Bronchial epithelial cell (primary cell): ENCODE measurements around the gene GAS7. TPM values are rescaled to one million over a fixed set of nuclear protein-coding genes. Genes with fewer than 3 reads are reported as not detected.

Experiments
- DNase-seq: peaks from one replicate; pipeline ENCODE4 v3.0.0-alpha.2; 2010; ENCODE audit warnings: low read depth
- FAIRE-seq: peaks from 2 replicates; lab custom pipeline; 2011; peaks lifted over from hg19 to GRCh38; lab: Jason Lieb, UNC
- H3K27me3 ChIP-seq: 2 replicates; pipeline ENCODE4 v1.5.1; 2011; ENCODE audit warnings: low read length; ENCODE audit not compliant: control insufficient read depth, insufficient read depth
- H3K36me3 ChIP-seq: 2 replicates; pipeline ENCODE4 v1.5.1; 2011; ENCODE audit warnings: low read length; ENCODE audit not compliant: control insufficient read depth, insufficient read depth
- H3K4me3 ChIP-seq: 2 replicates; pipeline ENCODE4 v1.5.1; 2011; ENCODE audit warnings: mild to moderate bottlenecking, low read depth, low read length, control low read depth
- total RNA-seq: library from RNA; depleted of rRNA; stranded (reverse); fragments of >200 nt; gene quantifications from 2 replicates; pipeline ENCODE4 v1.2.1, GENCODE V29; 2014
- TF ChIP-seq, protein P1 (sequence below): IDR thresholded peaks from 2 replicates; pipeline ENCODE4 v1.5.1; 2011; ENCODE audit warnings: mild to moderate bottlenecking, moderate library complexity, low read length, control low read depth, inconsistent platforms; ENCODE audit not compliant: insufficient read depth, severe bottlenecking

The GAS7 gene
- total RNA-seq, 1 donor from 2014 or later: 1.1 TPM

GRCh38 chr17:10147761-10148415, 50.5 kb downstream of the GAS7 start:
- no peaks in the 10 kb centered on the region for H3K36me3 ChIP-seq
- H3K4me3 ChIP-seq: no peak overlapping the region
- FAIRE-seq (no peak), DNase-seq (no peak)
- no peaks in the 10 kb centered on the region for H3K27me3 ChIP-seq
- TF ChIP-seq, protein P1, sequence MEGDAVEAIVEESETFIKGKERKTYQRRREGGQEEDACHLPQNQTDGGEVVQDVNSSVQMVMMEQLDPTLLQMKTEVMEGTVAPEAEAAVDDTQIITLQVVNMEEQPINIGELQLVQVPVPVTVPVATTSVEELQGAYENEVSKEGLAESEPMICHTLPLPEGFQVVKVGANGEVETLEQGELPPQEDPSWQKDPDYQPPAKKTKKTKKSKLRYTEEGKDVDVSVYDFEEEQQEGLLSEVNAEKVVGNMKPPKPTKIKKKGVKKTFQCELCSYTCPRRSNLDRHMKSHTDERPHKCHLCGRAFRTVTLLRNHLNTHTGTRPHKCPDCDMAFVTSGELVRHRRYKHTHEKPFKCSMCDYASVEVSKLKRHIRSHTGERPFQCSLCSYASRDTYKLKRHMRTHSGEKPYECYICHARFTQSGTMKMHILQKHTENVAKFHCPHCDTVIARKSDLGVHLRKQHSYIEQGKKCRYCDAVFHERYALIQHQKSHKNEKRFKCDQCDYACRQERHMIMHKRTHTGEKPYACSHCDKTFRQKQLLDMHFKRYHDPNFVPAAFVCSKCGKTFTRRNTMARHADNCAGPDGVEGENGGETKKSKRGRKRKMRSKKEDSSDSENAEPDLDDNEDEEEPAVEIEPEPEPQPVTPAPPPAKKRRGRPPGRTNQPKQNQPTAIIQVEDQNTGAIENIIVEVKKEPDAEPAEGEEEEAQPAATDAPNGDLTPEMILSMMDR: no peak

DNA sequence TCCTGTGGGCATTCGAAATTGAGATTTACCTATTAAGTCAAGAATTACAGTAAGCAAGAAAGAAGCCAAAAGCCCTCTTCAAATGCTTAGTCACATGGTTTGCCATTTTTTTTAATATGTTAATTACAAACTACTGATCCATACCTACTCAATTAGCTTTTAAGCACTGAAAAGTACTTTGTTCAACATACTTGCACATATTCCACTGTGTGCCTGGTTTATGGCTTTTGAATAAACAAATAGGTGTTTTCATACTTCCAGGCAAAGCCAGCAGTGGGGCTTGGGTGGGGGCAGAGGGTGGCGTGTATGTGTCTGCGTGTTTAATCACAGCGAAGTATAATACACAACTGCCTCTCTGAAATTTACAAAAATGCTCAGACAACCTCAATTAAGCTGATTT, 51.4 kb downstream of the GAS7 start:
- DNase-seq (no peak), FAIRE-seq (no peak)
- Histone ChIP-seq H3K27me3 (no peaks in the 10 kb centered on the region), H3K36me3 (no peaks in the 10 kb centered on the region), H3K4me3 (no peak overlapping the region)
- TF ChIP-seq, protein P1: no peak

- Histone ChIP-seq H3K36me3 (no peaks in the 10 kb centered on the region), H3K27me3 (no peaks in the 10 kb centered on the region), H3K4me3 (no peak overlapping the region)
- TF ChIP-seq, protein P1: no peak
- FAIRE-seq (no peak), DNase-seq (no peak)
These were observed 53.4 kb downstream of the GAS7 start for GRCh38 chr17:10144982-10145381.

GRCh38 chr17:10144456-10144855, 54.0 kb downstream of the GAS7 start:
- Histone ChIP-seq H3K36me3 (no peaks in the 10 kb centered on the region), H3K27me3 (no peaks in the 10 kb centered on the region), H3K4me3 (no peak overlapping the region)
- TF ChIP-seq, protein P1: no peak
- DNase-seq: no peak
- FAIRE-seq: no peak

GRCh38 chr17:10141436-10141835, 57.0 kb downstream of the GAS7 start:
- H3K4me3 ChIP-seq: no peak overlapping the region
- DNase-seq (no peak), FAIRE-seq (no peak)
- H3K36me3 ChIP-seq: no peaks in the 10 kb centered on the region
- H3K27me3 ChIP-seq: no peaks in the 10 kb centered on the region
- TF ChIP-seq, protein P1: no peak

DNA sequence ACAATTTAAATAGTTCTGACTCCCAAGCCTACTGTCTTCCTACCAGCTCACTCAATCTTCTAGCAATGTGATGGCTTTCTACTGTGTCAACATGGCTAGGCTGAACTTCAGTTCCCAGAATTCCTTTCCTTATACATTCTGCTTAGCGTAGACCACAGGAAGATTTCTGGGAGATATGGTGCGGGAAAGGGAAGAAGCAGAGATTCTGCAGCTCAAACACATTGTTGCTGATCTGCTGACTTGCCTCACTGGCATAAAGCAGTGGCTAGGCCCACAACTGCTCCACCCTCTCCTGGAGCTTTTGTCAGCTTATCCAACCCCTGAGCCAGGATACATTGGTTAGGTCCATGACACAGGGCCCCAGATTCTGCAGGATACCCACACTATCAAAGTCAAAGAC, 58.8 kb downstream of the GAS7 start:
- FAIRE-seq: no peak
- TF ChIP-seq, protein P1: no peak
- Histone ChIP-seq H3K36me3 (no peaks in the 10 kb centered on the region), H3K27me3 (no peaks in the 10 kb centered on the region), H3K4me3 (no peak overlapping the region)
- DNase-seq: no peak
